Thyroid gland (tissue), 4 donors: ENCODE data around the gene HOMER3. TPM values are rescaled to one million over a fixed set of nuclear protein-coding genes. Genes with fewer than 3 reads are reported as not detected.
A peak's percentile ranks its signal among the peaks of the same experiment; 100 is the strongest.

Source experiments
- DNase-seq, 2 donors: peaks; one replicate each; pipeline ENCODE4 v3.0.0-alpha.2; 2019
- H3K27ac ChIP-seq, 3 donors: fragments of 200-600 bp; sonication (generic); 1 replicate in 2 of 3; 2 replicates in 1 of 3; pipeline ENCODE4 v1.5.1; 2016 to 2019; ENCODE audit warnings: mild to moderate bottlenecking in 1 of 3, moderate library complexity in 1 of 3
- H3K27me3 ChIP-seq: fragments of 200-600 bp; sonication (generic); one replicate; pipeline ENCODE4 v1.5.1; 2019
- H3K36me3 ChIP-seq, 2 donors: fragments of 200-600 bp; sonication (generic); one replicate each; pipeline ENCODE4 v1.5.1; 2016 to 2019
- H3K4me1 ChIP-seq, 2 donors: fragments of 200-600 bp; sonication (generic); one replicate each; pipeline ENCODE4 v1.5.1; 2017 to 2019
- H3K4me3 ChIP-seq, 3 donors: fragments of 200-600 bp; sonication (generic); replicated peaks in 1 of 3; 1 replicate in 2 of 3; 2 replicates in 1 of 3; pipeline ENCODE4 v1.5.1; 2016; ENCODE audit warnings: mild to moderate bottlenecking in 1 of 3
- H3K9me3 ChIP-seq: fragments of 200-600 bp; sonication (generic); one replicate; pipeline ENCODE4 v1.5.1; 2017
- POLR2A ChIP-seq, 2 donors: fragments of 450-650 bp; IDR thresholded peaks; one replicate each; pipeline ENCODE4 v1.6.1; 2017; ENCODE audit warnings: antibody characterized with exemption in 2 of 2, mild to moderate bottlenecking in 2 of 2, moderate library complexity in 1 of 2
- WGBS, 2 donors: methylation state at CpG; one replicate each; pipeline ENCODE4 v1.1.5; 2017; 5-methylcytosine and 5-hydroxymethylcytosine counted together
- intact Hi-C: fragments of 100-400 bp; cut with DNase I; formaldehyde crosslinking; loops from one replicate; pipeline ENCODE4 v1.15.1; 2023
- total RNA-seq, 4 donors: library from RNA; depleted of rRNA; stranded (reverse); fragments of >200 nt; gene quantifications; one replicate each; pipeline ENCODE4 v1.2.3, GENCODE V29; 2016
- TF ChIP-seq, protein P1 (sequence below), 6 experiments: fragments of 200-600 bp in 3 of 6; fragments of 450-650 bp in 3 of 6; sonication (generic) in 3 of 6; IDR thresholded peaks; one replicate each; pipeline ENCODE4 v1.5.1; 2016 to 2019; ENCODE audit warnings: antibody characterized with exemption in 6 of 6, mild to moderate bottlenecking in 2 of 6, inconsistent platforms in 1 of 6, moderate library complexity in 1 of 6

The HOMER3 gene
- total RNA-seq, 4 donors from 2014 or later: 55.6 to 169 (median 63.4) TPM

DNA sequence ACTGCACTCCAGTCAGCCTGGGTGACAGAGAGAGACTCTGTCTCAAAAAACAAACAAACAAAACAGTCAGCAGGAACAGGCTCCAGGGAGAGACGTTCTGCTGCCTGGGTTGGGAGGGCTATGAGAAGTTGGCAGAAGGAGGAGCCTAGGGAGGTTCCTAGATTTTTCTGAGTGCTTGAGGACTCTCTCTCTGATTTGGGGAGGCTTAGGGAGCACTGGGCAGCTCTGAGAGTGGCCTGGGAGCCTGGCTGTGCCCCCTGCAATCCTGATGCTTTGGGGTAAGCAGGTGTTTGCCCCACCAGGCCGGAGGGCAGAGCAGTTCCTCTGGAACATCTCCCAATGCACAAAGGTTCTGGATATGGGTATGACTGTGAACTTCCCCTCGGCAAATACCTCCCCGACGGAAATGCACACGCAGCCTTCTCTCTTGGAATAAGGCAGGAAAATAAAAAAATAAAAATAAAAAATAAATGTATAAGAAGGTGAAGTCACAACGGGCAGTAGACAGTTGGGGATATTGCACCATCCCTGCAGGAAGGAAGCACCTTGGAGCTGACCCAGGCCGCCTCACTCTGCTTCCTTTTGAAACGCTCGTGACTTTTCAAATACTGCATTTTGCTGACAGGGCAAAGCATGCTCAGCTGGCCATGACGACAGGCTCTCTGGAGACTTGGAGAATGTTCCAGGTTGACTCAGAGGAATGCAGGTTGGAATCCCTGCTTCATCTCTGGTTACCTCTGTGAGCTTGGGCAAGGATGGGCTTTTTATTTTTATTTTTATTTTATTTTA is 26.5 kb upstream of the HOMER3 start:
- Histone ChIP-seq H3K9me3 (no peaks in the 10 kb centered on the region), H3K36me3 (no peaks in the 10 kb centered on the region), H3K4me3 (no peak overlapping the region), H3K27me3 (no peaks in the 10 kb centered on the region), H3K27ac (peak overlapping the region; percentile 96 to 99 (median 96)), H3K4me1 (peaks cover 33 to 45% of the 10 kb centered on the region in 2 donors)
- intact Hi-C loops: no loop called here
- WGBS, 2 donors: 9 to 19% methylated on average over 11 of the region's 11 CpGs
- DNase-seq: peak; percentile 97 to 98
- TF ChIP-seq, protein P1, sequence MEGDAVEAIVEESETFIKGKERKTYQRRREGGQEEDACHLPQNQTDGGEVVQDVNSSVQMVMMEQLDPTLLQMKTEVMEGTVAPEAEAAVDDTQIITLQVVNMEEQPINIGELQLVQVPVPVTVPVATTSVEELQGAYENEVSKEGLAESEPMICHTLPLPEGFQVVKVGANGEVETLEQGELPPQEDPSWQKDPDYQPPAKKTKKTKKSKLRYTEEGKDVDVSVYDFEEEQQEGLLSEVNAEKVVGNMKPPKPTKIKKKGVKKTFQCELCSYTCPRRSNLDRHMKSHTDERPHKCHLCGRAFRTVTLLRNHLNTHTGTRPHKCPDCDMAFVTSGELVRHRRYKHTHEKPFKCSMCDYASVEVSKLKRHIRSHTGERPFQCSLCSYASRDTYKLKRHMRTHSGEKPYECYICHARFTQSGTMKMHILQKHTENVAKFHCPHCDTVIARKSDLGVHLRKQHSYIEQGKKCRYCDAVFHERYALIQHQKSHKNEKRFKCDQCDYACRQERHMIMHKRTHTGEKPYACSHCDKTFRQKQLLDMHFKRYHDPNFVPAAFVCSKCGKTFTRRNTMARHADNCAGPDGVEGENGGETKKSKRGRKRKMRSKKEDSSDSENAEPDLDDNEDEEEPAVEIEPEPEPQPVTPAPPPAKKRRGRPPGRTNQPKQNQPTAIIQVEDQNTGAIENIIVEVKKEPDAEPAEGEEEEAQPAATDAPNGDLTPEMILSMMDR (IDR thresholded peaks at IDR 0.05): no peak
- TF ChIP-seq POLR2A (IDR thresholded peaks at IDR 0.05): peak in 1 of 2 donors; percentile 25

DNA sequence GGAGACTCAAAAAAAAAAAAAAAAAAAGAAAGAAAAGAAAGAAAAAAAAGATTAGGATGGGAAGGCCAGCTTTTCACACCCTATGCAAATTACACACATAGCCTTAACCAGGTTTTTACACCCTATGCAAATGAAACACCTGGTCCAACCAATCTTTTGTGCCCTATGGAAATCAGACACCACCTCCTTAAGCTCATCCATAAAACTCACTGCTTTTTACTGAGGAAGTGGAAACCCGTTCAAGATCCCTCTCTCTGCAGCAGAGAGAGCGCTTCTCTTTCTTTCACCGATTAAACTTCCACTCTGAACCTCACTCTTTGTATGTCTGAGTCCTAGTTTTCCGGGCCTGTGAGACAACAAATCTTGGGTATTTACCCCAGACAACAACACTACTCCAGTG is 25.3 kb upstream of the HOMER3 start:
- peaks cover 33 to 41% of the 10 kb centered on the region in 2 donors for H3K4me1 ChIP-seq
- no peaks in the 10 kb centered on the region for H3K9me3 ChIP-seq
- H3K4me3 ChIP-seq: no peak overlapping the region
- intact Hi-C loops: no loop called here
- WGBS, 2 donors: 70 to 78% methylated on average over 4 of the region's 4 CpGs
- H3K27ac ChIP-seq: peak overlapping the region; percentile 96 to 99 (median 96)
- TF ChIP-seq, protein P1 (IDR thresholded peaks at IDR 0.05): no peak
- TF ChIP-seq POLR2A (IDR thresholded peaks at IDR 0.05): no peak
- H3K36me3 ChIP-seq: no peaks in the 10 kb centered on the region
- no peaks in the 10 kb centered on the region for H3K27me3 ChIP-seq
- no peak for DNase-seq

DNA sequence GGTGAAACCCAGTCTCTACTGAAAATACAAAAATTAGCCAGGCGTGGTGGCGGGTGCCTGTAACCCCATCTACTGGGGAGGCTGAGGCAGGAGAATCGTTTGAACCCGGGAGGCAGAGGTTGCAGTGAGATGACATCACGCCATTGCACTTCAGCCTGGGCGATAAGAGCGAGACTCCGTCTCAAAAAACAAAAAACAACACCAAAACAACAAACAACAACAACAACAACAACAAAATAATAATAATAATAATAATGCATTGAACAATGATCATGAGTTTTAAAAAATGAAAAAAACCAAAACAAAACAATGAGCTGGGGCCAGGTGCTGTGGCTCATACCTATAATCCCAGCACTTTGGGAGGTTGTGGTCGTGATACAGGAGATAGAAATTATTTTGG is 23.1 kb upstream of the HOMER3 start:
- intact Hi-C loops: no loop called here
- 95% methylated on average over 9 of the region's 9 CpGs for WGBS, 2 donors
- Histone ChIP-seq H3K9me3 (no peaks in the 10 kb centered on the region), H3K27me3 (no peaks in the 10 kb centered on the region), H3K4me1 (peaks cover 24 to 26% of the 10 kb centered on the region in 2 donors), H3K27ac (no peak overlapping the region), H3K36me3 (no peaks in the 10 kb centered on the region), H3K4me3 (no peak overlapping the region)
- TF ChIP-seq POLR2A (IDR thresholded peaks at IDR 0.05): no peak
- TF ChIP-seq, protein P1 (IDR thresholded peaks at IDR 0.05): no peak
- no peak for DNase-seq

DNA sequence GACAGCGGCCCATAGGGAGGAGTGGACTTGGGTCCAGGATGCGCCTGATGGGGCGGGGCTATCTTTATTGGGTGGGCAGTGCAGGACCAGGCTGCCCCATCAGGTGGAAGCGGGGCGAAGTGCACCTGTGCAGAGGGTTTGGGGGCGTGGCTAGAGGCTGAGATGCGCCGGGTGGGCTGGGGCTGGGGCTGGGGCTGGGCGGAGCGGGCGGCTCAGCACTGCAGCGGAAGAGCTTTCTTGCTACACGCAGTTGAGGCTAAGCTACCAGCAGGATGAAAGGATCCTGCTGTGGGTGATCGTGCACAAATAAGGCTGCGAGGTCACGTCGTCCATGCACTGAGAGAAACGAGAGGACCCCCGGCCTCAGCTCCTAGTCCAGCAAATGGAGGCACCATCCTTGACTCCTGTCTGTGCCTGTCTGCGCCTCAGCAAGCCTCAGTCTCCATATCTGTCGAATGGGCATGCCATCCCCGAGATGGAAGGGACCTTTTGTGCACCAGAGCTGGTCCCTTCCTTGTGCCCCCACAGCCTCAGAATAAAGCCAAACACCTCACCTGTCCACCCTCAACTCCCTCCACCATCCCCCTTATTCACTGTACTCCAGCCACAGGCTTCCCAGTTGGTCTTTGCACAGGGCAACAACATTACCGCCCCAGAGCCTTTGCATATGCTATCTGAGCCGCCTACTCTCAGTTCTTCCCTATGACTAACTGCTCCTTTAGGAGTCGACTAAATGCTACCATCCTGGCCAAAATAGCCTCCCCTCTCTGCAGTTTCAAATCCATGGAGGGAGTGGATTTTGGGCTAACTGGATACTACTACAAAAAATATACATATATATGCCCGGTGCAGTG is 21.0 kb upstream of the HOMER3 start:
- Histone ChIP-seq H3K27me3 (no peaks in the 10 kb centered on the region), H3K4me3 (no peak overlapping the region), H3K27ac (no peak overlapping the region), H3K36me3 (no peaks in the 10 kb centered on the region), H3K4me1 (peaks cover 7 to 13% of the 10 kb centered on the region in 2 donors), H3K9me3 (no peaks in the 10 kb centered on the region)
- DNase-seq: no peak
- TF ChIP-seq, protein P1 (IDR thresholded peaks at IDR 0.05): no peak
- no peak for TF ChIP-seq POLR2A (IDR thresholded peaks at IDR 0.05)
- WGBS, 2 donors: 30 to 37% methylated on average over 18 to 26 of the region's 26 CpGs
- intact Hi-C loops: no loop called here
